Measurements from ENCODE around the gene CNTFR.

DNA sequence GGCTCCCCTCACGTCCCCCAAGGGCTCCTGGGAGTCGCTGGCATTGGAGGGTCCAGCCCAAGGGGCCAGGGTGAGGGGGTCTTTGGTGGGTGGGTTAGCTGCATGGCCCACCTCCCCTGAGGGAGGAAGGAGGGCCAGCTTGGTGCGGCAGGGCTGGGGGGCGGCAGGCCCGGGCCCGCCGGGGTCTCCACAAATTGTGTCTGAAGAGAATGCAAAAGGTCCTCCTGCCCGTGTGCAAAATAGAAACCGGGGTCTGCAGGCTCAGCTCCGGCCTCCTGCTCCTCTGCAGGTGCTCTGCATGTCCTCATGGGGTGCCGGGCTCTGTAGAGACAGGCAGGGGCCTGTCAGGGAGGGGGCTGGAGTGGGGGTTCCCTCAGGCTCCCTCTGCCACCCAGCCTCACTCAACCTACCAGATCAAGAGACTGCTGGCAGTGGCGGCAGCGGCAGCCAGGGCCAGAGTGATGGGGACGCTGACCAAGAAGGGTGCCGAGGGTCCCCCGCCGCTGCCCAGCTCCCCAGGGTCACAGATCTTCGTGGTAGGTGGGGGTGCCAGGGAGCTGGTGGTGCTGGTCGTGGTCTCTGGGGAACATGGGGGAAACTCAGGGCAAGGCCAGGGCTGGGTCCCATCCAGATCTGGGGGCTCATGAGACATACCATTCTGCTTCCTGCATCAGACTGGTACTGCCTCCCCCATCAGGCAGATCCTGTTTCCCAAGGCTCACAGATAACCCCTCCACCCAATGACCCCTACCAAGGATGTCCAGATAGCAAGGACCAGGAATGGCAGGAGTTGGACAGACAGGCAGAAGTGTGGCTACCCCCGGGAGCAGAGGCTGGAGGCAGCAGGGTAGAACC lies 37.5 kb downstream of the CNTFR start:
- TF ChIP-seq EP300 (IDR thresholded peaks at IDR 0.05; ENCODE audit: borderline replicate concordance) (no peak), TAF1 (IDR thresholded peaks at IDR 0.05; ENCODE audit: low read depth) (no peak), TEAD4 (IDR thresholded peaks at IDR 0.05) (no peak), TCF12 (IDR thresholded peaks at IDR 0.05; ENCODE audit: low read depth) (no peak), CREB1 (IDR thresholded peaks at IDR 0.05; ENCODE audit: low read depth) (no peak), RAD21 (IDR thresholded peaks at IDR 0.05; ENCODE audit: low read depth) (no peak)
- TF ChIP-seq, protein P1, sequence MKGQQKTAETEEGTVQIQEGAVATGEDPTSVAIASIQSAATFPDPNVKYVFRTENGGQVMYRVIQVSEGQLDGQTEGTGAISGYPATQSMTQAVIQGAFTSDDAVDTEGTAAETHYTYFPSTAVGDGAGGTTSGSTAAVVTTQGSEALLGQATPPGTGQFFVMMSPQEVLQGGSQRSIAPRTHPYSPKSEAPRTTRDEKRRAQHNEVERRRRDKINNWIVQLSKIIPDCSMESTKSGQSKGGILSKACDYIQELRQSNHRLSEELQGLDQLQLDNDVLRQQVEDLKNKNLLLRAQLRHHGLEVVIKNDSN (IDR thresholded peaks at IDR 0.05), result no peak
- TF ChIP-seq, protein P2, sequence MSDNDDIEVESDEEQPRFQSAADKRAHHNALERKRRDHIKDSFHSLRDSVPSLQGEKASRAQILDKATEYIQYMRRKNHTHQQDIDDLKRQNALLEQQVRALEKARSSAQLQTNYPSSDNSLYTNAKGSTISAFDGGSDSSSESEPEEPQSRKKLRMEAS (IDR thresholded peaks at IDR 0.05), result no peak

Measured in Ishikawa (cell line).